Measurements from ENCODE around the gene CTBP2. TPM values are rescaled to one million over a fixed set of nuclear protein-coding genes. Genes with fewer than 3 reads are reported as not detected.
A peak's percentile ranks its signal among the peaks of the same experiment; 100 is the strongest.

CTBP2 gene
- total RNA-seq, 2 experiments from 2014 or later: 0.17 TPM; not detected in 1

DNA sequence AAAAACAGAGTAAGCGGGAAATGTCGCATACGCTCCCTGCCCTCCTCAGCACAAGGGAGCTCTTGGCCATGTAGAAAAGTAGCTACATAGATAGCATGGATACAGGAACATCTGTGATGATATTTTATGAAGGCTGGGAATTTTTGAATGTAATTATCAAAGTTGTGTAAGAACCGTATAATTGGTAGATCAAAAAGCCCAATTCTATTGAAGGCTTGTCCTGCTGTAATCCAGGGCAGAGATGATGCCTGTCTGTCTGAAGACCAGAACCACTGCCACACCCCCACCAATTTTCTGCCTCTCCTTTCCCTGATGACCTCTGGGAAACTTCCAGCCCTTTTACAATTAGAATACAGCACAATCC is 167.0 kb downstream of the CTBP2 start:
- TF ChIP-seq, protein P1, sequence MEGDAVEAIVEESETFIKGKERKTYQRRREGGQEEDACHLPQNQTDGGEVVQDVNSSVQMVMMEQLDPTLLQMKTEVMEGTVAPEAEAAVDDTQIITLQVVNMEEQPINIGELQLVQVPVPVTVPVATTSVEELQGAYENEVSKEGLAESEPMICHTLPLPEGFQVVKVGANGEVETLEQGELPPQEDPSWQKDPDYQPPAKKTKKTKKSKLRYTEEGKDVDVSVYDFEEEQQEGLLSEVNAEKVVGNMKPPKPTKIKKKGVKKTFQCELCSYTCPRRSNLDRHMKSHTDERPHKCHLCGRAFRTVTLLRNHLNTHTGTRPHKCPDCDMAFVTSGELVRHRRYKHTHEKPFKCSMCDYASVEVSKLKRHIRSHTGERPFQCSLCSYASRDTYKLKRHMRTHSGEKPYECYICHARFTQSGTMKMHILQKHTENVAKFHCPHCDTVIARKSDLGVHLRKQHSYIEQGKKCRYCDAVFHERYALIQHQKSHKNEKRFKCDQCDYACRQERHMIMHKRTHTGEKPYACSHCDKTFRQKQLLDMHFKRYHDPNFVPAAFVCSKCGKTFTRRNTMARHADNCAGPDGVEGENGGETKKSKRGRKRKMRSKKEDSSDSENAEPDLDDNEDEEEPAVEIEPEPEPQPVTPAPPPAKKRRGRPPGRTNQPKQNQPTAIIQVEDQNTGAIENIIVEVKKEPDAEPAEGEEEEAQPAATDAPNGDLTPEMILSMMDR (IDR thresholded peaks at IDR 0.05): no peak
- Mint-ChIP-seq H3K27me3 (no peaks in the 10 kb centered on the region), H3K27ac (no peak overlapping the region), H3K9me3 (no peaks in the 10 kb centered on the region), H3K36me3 (ENCODE audit: low read depth) (peaks cover 16% of the 10 kb centered on the region), H3K4me3 (no peak overlapping the region), H3K4me1 (ENCODE audit: low read depth) (no peaks in the 10 kb centered on the region)
- Histone ChIP-seq H3K9me3 (ENCODE audit: control insufficient read depth in 1 of 2, insufficient read depth in 1 of 2, low read length in 2 of 2) (peaks cover 0 to 3% of the 10 kb centered on the region in 2 experiments), H3K27ac (ENCODE audit: low read depth in 1 of 2, low read length in 2 of 2) (no peak overlapping the region), H3K36me3 (ENCODE audit: insufficient read depth, low read length) (peaks cover 5% of the 10 kb centered on the region), H3K27me3 (ENCODE audit: control insufficient read depth in 1 of 2, insufficient read depth in 2 of 2, low read length in 2 of 2) (no peaks in the 10 kb centered on the region), H3K4me1 (ENCODE audit: insufficient read depth, low read length) (no peaks in the 10 kb centered on the region), H3K4me3 (ENCODE audit: low read length) (no peak overlapping the region)
- no peak for ATAC-seq (ENCODE audit: poor library complexity)
- ChIA-PET POLR2A (no interaction called here), CTCF (no interaction called here)
- intact Hi-C loops (cut with DNase I, micrococcal nuclease): no loop called here
- no peak for DNase-seq

DNA sequence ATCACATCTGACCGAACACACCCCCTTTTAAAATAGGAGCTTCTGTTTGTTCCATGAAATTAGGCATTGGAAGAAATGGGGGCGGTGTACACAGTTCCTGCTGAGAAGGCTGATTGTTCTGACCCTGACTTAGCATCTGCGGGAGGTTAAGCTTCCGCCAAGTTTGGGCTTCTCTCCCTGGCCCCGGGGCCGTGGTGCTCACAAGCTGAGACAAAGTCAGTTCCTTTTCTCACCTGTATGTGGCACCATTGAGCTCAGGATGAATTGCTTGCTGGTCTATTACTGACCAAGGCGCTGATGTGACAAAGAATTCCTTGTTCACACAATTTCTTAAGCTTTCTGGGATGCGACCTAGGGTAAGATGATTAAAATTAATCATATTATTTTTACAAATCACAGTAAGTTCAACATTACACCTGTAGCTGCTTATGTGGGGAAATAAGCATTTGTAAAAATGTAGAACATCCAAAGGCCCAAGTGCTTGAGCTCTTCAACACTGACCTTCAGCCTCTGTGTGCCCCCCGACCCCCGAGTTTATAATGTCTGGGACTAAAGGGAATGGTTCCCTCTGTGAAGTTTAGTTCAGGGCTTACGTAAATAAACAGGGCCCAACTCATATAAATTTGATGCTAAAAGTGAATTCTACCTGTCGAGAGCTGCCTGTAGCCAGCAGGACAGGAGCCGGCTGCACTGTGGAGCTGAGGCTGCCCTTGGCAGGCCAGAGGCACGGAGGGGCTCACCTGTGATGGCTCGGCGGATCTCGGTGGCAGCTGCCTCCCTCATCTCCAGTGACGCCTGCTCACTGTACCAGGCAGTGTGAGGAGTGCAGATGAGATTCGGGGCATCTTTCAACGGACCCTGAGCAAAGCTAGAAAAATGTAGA is 167.7 kb downstream of the CTBP2 start:
- Mint-ChIP-seq H3K36me3 (ENCODE audit: low read depth) (peaks cover 22% of the 10 kb centered on the region), H3K4me1 (ENCODE audit: low read depth) (no peaks in the 10 kb centered on the region), H3K27me3 (no peaks in the 10 kb centered on the region), H3K27ac (no peak overlapping the region), H3K4me3 (no peak overlapping the region), H3K9me3 (no peaks in the 10 kb centered on the region)
- no peaks in the 10 kb centered on the region for H3K4me1 ChIP-seq (ENCODE audit: insufficient read depth, low read length)
- ATAC-seq (ENCODE audit: poor library complexity) (no peak), DNase-seq (peak in 4 of 14 experiments; percentile 25 to 41 (median 32))
- H3K9me3 ChIP-seq (ENCODE audit: control insufficient read depth in 1 of 2, insufficient read depth in 1 of 2, low read length in 2 of 2): peaks cover 0 to 3% of the 10 kb centered on the region in 2 experiments
- intact Hi-C loops (cut with DNase I, micrococcal nuclease): no loop called here
- H3K27ac ChIP-seq (ENCODE audit: low read depth in 1 of 2, low read length in 2 of 2): no peak overlapping the region
- TF ChIP-seq, protein P1 (IDR thresholded peaks at IDR 0.05): no peak
- peaks cover 5% of the 10 kb centered on the region for H3K36me3 ChIP-seq (ENCODE audit: insufficient read depth, low read length)
- POLR2A ChIA-PET: no interaction called here
- H3K4me3 ChIP-seq (ENCODE audit: low read length): no peak overlapping the region
- no peaks in the 10 kb centered on the region for H3K27me3 ChIP-seq (ENCODE audit: control insufficient read depth in 1 of 2, insufficient read depth in 2 of 2, low read length in 2 of 2)
- CTCF ChIA-PET: interaction anchor here (0.6 to 0.9 kb wide), 2 partner anchors 77 to 177 kb away, joined by 3 read pairs; no protein-coding TSS in a partner anchor

DNA sequence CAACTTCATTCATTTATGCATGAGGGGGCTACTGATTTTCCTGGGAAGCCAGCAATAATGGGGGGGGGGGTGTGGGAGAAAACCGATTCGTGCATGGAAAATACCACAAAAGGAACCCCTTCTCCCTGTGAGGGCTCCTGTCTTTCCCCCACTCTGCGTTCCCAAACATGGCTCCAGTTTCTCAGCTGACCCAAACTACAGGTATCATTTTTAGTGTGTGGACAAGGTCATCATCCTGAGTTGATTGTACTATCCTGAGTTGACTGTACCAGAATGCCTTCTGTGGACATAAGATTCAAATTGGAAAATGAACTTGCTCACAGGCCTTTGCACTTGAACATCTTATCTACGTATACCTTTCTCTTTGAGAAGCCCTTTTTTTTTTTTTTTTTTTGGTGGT is 168.5 kb downstream of the CTBP2 start:
- no peaks in the 10 kb centered on the region for H3K4me1 Mint-ChIP-seq (ENCODE audit: low read depth)
- no peak overlapping the region for H3K27ac Mint-ChIP-seq
- Histone ChIP-seq H3K4me1 (ENCODE audit: insufficient read depth, low read length) (no peaks in the 10 kb centered on the region), H3K36me3 (ENCODE audit: insufficient read depth, low read length) (peaks cover 7% of the 10 kb centered on the region), H3K4me3 (ENCODE audit: low read length) (no peak overlapping the region), H3K27ac (ENCODE audit: low read depth in 1 of 2, low read length in 2 of 2) (no peak overlapping the region), H3K27me3 (ENCODE audit: control insufficient read depth in 1 of 2, insufficient read depth in 2 of 2, low read length in 2 of 2) (no peaks in the 10 kb centered on the region), H3K9me3 (ENCODE audit: control insufficient read depth in 1 of 2, insufficient read depth in 1 of 2, low read length in 2 of 2) (peaks cover 0 to 3% of the 10 kb centered on the region in 2 experiments)
- DNase-seq (no peak), ATAC-seq (ENCODE audit: poor library complexity) (no peak)
- H3K4me3 Mint-ChIP-seq: no peak overlapping the region
- ChIA-PET CTCF (interaction anchor here (0.6 to 0.9 kb wide), 4 partner anchors 9 to 1389 kb away, joined by 3 to 4 read pairs (median 3); no protein-coding TSS in a partner anchor), POLR2A (no interaction called here)
- no peaks in the 10 kb centered on the region for H3K27me3 Mint-ChIP-seq
- H3K9me3 Mint-ChIP-seq: no peaks in the 10 kb centered on the region
- H3K36me3 Mint-ChIP-seq (ENCODE audit: low read depth): peaks cover 31% of the 10 kb centered on the region
- TF ChIP-seq, protein P1 (IDR thresholded peaks at IDR 0.05): no peak
- intact Hi-C loops (cut with DNase I, micrococcal nuclease): no loop called here

All from CD4-positive, alpha-beta T cell (primary cell).